Activated T-cell treated with anti-CD3 and anti-CD28 coated beads, Interleukin-2, amount 50 U/mL, for 4 hours (primary cell): ENCODE data around the gene UXT. TPM values are rescaled to one million over a fixed set of nuclear protein-coding genes. Genes with fewer than 3 reads are reported as not detected.

Experiments used
- ATAC-seq, 2 donors: fragments of 200-7000 bp; cut with Tn5 transposase; one replicate each; pipeline ENCODE4 v1.10.0; 2021
- DNase-seq: peaks from one replicate; pipeline ENCODE4 v3.0.0-alpha.2; 2020
- H3K27me3 Mint-ChIP-seq: one replicate; pipeline ENCODE4 v1.8.0; 2021; ENCODE audit warnings: low read depth, mixed read lengths
- H3K36me3 Mint-ChIP-seq: one replicate; pipeline ENCODE4 v1.8.0; 2022; ENCODE audit warnings: mixed read lengths; ENCODE audit not compliant: insufficient read depth
- H3K4me1 Mint-ChIP-seq: one replicate; pipeline ENCODE4 v1.8.0; 2021; ENCODE audit warnings: low read depth, mixed read lengths
- H3K4me3 Mint-ChIP-seq: one replicate; pipeline ENCODE4 v1.8.0; 2021; ENCODE audit warnings: mild to moderate bottlenecking, moderate library complexity, mixed read lengths
- H3K9me3 Mint-ChIP-seq: one replicate; pipeline ENCODE4 v1.8.0; 2021; ENCODE audit warnings: mixed read lengths
- total RNA-seq, 3 donors: library from RNA; stranded (reverse); gene quantifications; one replicate each; pipeline ENCODE4 v1.2.1, GENCODE V29; 2021

UXT gene
- total RNA-seq, 3 donors from 2014 or later = 168 to 175 (median 168) TPM

DNA sequence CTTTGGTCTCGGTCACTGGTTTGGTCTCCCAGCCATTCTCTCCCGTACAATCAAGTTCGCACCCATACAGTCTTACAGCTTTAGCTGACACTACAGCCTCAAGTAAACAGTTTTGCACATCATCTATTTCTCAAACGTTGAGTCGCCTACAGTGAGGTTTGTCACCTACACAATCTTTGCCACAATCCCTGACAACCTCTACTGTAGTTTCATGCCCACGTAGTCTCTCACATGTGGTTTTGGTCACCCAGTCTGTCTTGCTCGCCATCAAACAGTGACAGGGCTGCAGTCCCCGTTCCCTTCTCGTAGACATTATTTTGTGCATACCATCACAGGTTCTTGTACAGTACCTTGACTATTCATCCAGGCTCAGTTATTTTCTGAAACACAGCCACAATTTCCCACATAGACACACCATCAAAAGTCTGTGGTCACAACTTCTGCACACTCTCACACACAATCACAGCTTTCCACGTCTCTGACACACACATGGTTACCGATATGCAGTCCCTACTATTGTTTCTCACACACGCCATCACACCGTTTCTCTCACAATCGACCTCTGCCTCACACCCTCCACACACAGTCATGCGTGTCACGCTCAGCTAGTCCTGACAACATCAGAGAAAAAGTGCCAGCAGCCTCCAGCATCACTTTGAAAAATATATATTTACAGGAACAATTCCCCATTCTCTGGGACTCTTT lies 24.0 kb downstream of the UXT start:
- ATAC-seq (peak; percentile 76 to 79), DNase-seq (no peak)
- Mint-ChIP-seq H3K27me3 (no peaks in the 10 kb centered on the region), H3K36me3 (peaks cover 20% of the 10 kb centered on the region), H3K4me1 (peaks cover 15% of the 10 kb centered on the region), H3K4me3 (no peak overlapping the region), H3K9me3 (no peaks in the 10 kb centered on the region)

DNA sequence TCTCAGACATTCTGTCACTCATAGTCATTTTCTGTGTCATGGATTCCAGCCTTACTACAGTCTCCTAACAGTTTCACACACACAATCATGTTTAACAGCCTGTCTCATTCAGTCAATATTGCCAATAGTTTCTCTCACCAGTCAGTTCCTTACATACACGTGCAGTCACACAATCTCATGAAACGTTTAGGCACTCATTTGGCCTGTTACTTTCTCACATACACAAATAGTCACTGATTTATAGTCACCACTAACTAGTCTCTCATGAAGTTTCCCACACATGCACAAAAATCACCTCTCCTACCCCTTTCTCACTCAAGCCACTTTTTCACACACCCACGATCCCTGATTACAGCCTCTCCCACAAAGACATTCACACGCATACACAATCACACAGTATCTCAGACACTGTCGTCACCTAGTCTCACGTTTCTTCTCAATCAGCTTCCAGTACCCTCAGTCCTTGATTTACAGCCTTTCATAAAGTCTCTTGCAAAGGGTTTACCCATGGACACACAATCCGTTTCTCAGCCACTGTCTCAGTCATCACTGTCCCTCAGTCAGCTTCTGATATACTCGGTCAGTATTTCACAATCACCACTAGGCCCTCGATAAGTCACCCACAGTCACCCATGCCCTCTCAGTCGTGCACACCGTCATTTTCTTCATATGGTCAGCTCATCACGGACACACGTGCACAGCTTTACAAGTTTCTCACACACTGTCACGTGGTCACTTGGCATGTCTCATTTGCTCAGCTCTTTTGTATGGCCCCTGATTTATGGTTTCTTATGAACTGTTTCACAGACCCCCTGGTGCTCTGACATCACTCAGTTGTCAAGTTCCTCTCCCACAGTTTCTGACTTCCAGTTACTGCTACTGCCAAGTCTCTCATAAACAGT lies 25.0 kb downstream of the UXT start:
- peaks cover 13% of the 10 kb centered on the region for H3K36me3 Mint-ChIP-seq
- no peak overlapping the region for H3K4me3 Mint-ChIP-seq
- no peak for DNase-seq
- H3K27me3 Mint-ChIP-seq = no peaks in the 10 kb centered on the region
- H3K4me1 Mint-ChIP-seq = peaks cover 21% of the 10 kb centered on the region
- H3K9me3 Mint-ChIP-seq = no peaks in the 10 kb centered on the region
- ATAC-seq = no peak

DNA sequence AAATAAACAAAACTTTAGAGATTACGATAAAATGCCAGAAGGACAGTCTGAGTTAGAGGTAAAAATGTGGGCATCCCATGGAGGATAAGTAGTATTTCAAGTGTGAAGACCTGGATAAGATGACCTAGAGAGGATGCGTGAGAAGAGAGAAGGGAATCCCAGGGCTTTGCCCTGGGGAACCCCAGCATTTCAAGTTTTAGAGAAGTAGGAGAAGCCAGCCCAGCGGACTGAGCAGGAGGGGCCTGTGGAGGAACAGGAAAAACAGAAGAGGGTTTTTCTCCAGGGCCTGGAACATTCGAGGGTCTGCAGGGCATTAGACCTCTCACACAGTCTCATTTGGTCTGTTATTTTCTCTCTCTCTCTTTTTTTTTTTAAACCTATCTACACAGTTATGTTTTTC lies 26.3 kb downstream of the UXT start:
- no peak for DNase-seq
- Mint-ChIP-seq H3K27me3 (no peaks in the 10 kb centered on the region), H3K4me3 (no peak overlapping the region), H3K9me3 (no peaks in the 10 kb centered on the region), H3K36me3 (peaks cover 5% of the 10 kb centered on the region), H3K4me1 (peaks cover 20% of the 10 kb centered on the region)
- ATAC-seq = no peak

DNA sequence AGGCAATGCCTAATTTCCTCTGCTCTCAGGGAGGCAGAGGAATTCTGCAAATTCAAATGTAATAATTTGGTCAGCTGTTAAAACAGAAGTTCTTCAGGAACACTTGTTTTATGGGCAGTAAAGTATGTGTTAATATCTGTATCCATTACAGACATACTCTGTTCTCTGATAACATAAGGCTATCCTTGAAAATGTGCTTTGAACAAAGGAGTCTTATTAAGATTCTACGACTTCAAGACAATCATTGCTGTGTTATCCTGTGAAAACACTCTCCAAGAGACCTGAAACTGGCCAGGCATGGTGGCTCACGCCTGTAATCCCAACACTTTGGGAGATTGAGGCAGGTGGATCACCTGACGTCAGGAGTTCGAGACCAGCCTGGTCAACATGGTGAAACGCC lies 27.3 kb downstream of the UXT start:
- ATAC-seq (no peak), DNase-seq (no peak)
- H3K27me3 Mint-ChIP-seq = no peaks in the 10 kb centered on the region
- no peak overlapping the region for H3K4me3 Mint-ChIP-seq
- peaks cover 18% of the 10 kb centered on the region for H3K4me1 Mint-ChIP-seq
- peaks cover under 1% of the 10 kb centered on the region for H3K36me3 Mint-ChIP-seq
- no peaks in the 10 kb centered on the region for H3K9me3 Mint-ChIP-seq

DNA sequence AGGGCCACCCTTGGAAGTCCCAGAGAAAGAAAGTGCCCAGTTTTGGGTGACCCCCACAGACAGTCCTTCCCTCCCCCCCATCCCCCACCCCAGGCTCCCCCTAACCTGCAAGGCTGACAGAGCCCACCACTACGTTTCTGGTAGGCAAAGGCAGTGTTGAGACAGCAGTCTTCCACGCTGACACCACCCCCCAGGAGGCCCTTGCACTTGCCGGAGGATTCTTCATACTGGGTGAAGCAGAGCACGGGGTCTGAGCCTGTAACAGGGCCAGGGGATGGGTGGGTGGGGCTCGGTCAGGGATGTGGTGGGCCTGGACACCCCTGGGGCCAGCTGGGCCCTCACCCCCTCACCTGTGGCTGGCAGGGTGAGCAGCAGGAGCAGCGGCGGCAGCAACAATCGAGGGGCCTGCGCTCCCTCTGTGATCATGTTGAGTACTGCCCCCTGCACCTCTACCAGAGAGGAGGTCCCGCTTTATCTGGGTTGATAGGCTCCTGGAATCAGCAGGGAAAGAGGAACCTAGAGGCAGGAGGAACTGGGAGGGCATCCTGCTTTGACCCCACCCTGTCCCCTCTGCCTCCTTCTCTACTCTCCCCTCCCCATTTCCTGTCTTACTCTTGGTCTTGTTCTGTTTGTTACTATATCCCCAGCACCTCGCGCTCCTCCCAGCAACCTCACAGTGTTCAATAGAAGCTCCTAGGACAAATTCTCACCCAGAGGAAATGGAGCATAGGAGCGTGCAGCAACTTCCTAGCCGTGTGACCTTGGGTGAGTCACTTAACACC lies 29.4 kb downstream of the UXT start, which contains the start of gene CFP:
TSS of gene CFP (minus strand) at position 512 of the 782 bp plus-strand sequence. CDS start at position 426, 86 bp downstream.
- H3K4me1 Mint-ChIP-seq = peaks cover 18% of the 10 kb centered on the region
- H3K36me3 Mint-ChIP-seq = peaks cover 2% of the 10 kb centered on the region
- DNase-seq (no peak), ATAC-seq (peak; percentile 36 to 68)
- peak within 1 kb of the TSS; percentile 69 for H3K4me3 Mint-ChIP-seq
- H3K9me3 Mint-ChIP-seq = no peaks in the 10 kb centered on the region
- no peaks in the 10 kb centered on the region for H3K27me3 Mint-ChIP-seq

DNA sequence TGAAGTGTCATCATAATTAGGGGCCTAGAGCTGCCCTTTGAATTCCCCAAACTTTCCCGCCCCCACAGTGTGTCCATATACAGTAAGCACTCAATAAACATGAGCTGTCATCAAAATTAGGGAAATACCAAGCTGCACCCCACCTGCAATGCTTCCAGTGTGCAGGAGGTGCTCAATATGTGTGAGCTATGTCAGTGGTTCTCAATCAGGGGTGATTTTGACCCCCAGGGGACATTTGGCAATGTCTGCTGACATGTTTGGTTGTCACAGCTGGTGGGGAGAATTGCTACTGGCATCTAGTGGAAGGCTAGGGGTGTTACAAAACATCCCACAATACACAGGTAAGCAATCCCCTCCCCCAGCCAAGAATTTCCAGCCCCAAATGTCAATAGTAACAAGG lies 30.0 kb downstream of the UXT start:
- H3K36me3 Mint-ChIP-seq = peaks cover 2% of the 10 kb centered on the region
- H3K27me3 Mint-ChIP-seq = no peaks in the 10 kb centered on the region
- H3K9me3 Mint-ChIP-seq = no peaks in the 10 kb centered on the region
- peaks cover 22% of the 10 kb centered on the region for H3K4me1 Mint-ChIP-seq
- peak; percentile 19 to 29 for ATAC-seq
- peak overlapping the region; percentile 69 for H3K4me3 Mint-ChIP-seq
- no peak for DNase-seq

DNA sequence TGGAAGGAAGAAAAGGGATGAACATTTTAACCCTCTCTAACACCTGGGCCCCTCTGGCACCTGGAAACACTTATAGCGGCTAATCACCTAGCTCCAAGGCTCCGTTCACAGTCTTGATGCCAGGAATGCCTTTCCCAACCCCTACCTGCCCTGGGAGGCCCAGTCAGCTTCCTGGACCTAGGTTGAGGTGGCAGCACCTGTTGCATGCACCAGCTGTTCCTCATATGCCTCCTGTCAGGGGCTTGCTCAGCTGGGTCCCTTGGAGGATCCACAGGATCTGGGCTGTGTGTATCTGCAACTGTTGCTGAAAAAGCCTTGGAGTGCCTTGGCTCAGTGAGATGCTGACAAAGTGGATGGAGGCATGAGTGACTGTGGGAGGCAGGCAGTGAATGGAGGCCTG lies 33.6 kb downstream of the UXT start:
- Mint-ChIP-seq H3K36me3 (peaks cover 2% of the 10 kb centered on the region), H3K9me3 (no peaks in the 10 kb centered on the region), H3K27me3 (peaks cover 3% of the 10 kb centered on the region), H3K4me1 (peaks cover 29% of the 10 kb centered on the region), H3K4me3 (no peak overlapping the region)
- ATAC-seq (no peak), DNase-seq (no peak)

DNA sequence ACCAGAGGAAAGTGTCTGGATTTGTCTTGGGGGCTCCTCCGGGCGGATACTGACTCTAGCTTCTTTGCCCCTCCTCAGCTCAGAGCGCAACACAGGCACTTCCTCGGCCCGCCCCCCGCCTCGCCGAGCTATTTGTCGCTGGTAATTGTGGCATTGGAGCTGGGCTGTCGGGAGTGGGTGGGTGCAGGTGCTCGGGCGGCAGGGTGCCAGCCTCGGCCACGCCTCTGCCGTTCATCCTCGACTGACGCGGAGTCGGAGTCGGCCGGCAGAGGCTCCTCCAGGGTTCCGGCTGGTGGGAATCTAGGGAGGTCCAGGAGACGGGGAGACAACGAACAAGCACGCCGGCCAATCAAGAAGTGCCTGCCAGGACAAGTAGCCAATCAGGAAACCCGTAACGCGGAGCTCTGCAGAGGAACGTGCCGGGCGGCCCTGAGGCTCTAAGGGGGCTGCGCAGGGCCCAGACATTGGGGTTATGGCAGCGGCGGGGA lies 35.4 kb downstream of the UXT start:
- Mint-ChIP-seq H3K36me3 (peaks cover 2% of the 10 kb centered on the region), H3K4me3 (peak overlapping the region; percentile 78), H3K9me3 (no peaks in the 10 kb centered on the region), H3K27me3 (peaks cover 3% of the 10 kb centered on the region), H3K4me1 (peaks cover 20% of the 10 kb centered on the region)
- peak; percentile 61 to 71 for ATAC-seq
- peak; percentile 32 for DNase-seq

DNA sequence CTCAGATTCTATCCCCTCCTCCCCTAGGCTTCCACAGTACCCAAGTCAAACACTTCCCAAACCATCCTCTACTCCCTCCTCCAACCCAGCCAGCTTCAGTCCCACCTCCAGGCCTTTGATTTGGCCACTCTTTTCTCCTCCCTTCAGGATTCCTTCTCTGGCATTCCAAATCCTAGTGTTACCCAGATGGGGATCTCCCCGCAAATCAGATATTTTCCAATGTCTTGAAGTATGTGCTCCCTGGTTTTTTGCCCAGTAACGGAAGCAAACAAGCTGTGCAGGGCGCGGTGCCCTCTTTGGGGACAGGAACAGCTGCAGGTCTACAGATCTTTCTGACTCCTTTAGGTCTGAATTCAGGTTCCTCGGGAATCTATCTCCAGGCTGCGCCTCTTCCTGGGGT lies 37.1 kb downstream of the UXT start:
- Mint-ChIP-seq H3K4me3 (no peak overlapping the region), H3K36me3 (peaks cover 2% of the 10 kb centered on the region), H3K9me3 (no peaks in the 10 kb centered on the region), H3K4me1 (peaks cover 17% of the 10 kb centered on the region), H3K27me3 (peaks cover 3% of the 10 kb centered on the region)
- ATAC-seq (no peak), DNase-seq (no peak)

DNA sequence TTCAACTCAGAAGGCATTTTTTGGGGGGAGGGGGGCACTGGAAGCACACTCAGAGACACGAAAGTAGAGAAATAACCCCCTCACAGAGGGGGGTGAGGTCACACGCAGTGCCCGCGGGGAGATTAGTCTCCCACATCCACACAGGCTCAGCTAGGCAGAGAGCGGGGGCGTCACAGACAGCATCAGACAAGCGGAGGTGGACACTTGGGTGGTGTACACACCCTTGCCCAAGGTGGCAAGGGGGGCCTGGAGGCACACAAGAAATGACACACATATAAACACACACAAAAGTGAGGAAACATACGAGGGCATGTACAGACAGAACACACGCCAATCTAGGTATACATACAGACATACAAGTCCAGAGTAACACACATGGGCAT lies 38.7 kb downstream of the UXT start:
- Mint-ChIP-seq H3K27me3 (peaks cover 3% of the 10 kb centered on the region), H3K4me3 (peak overlapping the region; percentile 24)
- no peak for DNase-seq

DNA sequence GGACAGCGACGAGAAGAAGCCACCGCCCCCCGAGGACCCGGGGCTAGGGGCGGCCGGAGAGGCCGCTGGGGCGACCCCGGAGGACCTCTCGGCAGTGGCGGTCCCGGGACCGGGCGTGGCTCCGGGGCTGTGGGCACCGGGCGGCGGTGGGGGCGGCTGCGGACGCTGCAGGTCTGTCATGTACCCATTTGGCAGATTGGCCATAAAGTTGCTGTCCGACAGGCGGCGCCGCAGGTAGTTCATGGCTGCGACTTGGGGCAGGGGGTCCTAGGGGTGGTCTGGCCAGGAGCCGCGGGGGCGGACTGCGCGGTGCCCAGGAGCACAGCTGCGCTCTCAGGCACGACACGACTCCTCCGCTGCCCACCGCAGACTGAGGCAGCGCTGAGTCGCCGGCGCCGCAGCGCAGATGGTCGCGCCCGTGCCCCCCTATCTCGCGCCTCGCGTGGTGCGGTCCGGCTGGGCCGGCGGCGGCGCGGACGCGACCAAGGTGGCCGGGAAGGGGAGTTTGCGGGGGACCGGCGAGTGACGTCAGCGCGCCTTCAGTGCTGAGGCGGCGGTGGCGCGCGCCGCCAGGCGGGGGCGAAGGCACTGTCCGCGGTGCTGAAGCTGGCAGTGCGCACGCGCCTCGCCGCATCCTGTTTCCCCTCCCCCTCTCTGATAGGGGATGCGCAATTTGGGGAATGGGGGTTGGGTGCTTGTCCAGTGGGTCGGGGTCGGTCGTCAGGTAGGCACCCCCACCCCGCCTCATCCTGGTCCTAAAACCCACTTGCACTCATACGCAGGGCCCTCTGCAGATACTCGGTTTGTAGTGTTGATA lies 39.3 kb downstream of the UXT start, which contains the start of gene SYN1:
TSS of gene SYN1 (minus strand) at position 372 of the 817 bp plus-strand sequence. CDS start at position 243, 129 bp downstream.
- Mint-ChIP-seq H3K4me1 (peaks cover 17% of the 10 kb centered on the region), H3K4me3 (peak within 1 kb of the TSS; percentile 62), H3K27me3 (peaks cover 3% of the 10 kb centered on the region), H3K9me3 (no peaks in the 10 kb centered on the region), H3K36me3 (no peaks in the 10 kb centered on the region)
- peak; percentile 77 for DNase-seq
- ATAC-seq = peak; percentile 80 to 83

More for the DNA sequence above, 38.7 kb downstream of the UXT start:
- Mint-ChIP-seq H3K9me3 (no peaks in the 10 kb centered on the region), H3K4me1 (peaks cover 17% of the 10 kb centered on the region), H3K36me3 (no peaks in the 10 kb centered on the region)
- no peak for ATAC-seq

DNA sequence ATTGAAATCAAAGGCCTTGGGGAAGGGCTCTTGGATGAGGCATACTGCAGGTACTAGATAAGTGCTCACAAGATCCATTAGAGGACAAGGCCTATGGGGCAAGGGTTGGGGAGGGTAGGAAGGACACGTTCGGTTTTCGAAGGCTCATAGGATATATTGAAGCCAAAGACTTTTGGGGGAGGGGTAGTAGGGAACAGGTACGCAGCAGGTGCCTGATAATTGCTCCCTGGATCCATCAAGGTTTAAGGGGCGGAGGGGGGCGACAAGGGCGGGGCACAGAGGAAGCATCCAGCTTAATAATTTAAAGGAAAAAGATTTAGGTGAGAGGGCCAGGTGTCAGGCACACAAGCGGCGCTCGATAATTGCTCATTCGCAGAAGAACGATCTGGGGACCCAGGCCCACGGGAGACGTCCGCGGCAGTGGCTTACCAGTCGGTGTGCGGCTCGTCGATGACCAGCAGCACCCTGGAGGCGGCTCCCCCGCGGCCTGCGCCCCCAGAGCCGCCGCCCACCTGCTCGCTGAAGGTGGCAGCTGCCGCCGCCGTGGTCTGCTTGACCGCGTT lies 40.0 kb downstream of the UXT start:
- Mint-ChIP-seq H3K36me3 (no peaks in the 10 kb centered on the region), H3K4me3 (peak overlapping the region; percentile 62), H3K27me3 (peaks cover 3% of the 10 kb centered on the region), H3K4me1 (peaks cover 14% of the 10 kb centered on the region), H3K9me3 (no peaks in the 10 kb centered on the region)
- DNase-seq = no peak
- ATAC-seq = no peak

DNA sequence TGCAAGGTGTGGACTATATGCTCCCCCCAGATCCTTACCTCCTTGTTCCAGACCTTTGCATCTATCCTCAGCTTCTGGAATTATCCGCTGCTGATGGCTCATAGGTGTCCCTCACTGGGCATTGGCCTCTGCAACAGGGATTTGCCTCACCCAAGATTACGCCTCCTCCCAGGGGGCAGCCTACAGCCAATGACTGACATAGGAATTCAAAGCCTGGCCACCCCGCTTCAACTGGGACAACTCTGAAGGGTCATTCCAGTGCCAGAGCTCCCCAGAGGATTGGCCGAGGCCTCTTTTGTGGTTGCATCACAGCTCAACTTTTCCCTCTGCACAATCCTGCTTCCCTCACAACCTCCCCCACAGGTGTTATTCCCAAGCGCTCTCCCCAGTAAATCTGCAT lies 44.4 kb downstream of the UXT start:
- no peak for DNase-seq
- Mint-ChIP-seq H3K27me3 (no peaks in the 10 kb centered on the region), H3K4me3 (no peak overlapping the region), H3K36me3 (no peaks in the 10 kb centered on the region), H3K4me1 (peaks cover 2% of the 10 kb centered on the region), H3K9me3 (no peaks in the 10 kb centered on the region)
- no peak for ATAC-seq
